A549 (cell line): Measurements from ENCODE around the gene MORC3.

Source experiments
- CHD4 ChIP-seq: fragments of 200-600 bp; sonication (generic); IDR thresholded peaks from 2 replicates; pipeline ENCODE4 v1.6.1; 2016; ENCODE audit warnings: antibody characterized with exemption, mild to moderate bottlenecking, borderline replicate concordance
- EP300 ChIP-seq, 2 experiments: fragments of >200 bp; sonication (Bioruptor Twin); formaldehyde crosslinking; IDR thresholded peaks; 2 replicates in 1 of 2; 3 replicates in 1 of 2; pipeline ENCODE4 v1.6.1; 2016 to 2017
- FOXS1 ChIP-seq: fragments of 250-450 bp; sonication (Bioruptor Pico); IDR thresholded peaks from 2 replicates; pipeline ENCODE4 v1.5.0; 2020; ENCODE audit warnings: mild to moderate bottlenecking, moderate library complexity
- HDAC2 ChIP-seq: fragments of 200-600 bp; sonication (generic); IDR thresholded peaks from 2 replicates; pipeline ENCODE4 v1.6.1; 2016
- JUN ChIP-seq, 2 experiments: fragments of >200 bp; sonication (Bioruptor Twin); formaldehyde crosslinking; IDR thresholded peaks; 2 replicates in 1 of 2; 3 replicates in 1 of 2; pipeline ENCODE4 v1.6.1; 2016 to 2017
- KDM1A ChIP-seq: fragments of 200-600 bp; sonication (generic); IDR thresholded peaks from 2 replicates; pipeline ENCODE4 v1.6.1; 2016; ENCODE audit warnings: low read depth, mild to moderate bottlenecking
- MYC ChIP-seq: IDR thresholded peaks from 2 replicates; pipeline ENCODE4 v1.6.1; 2012; ENCODE audit warnings: mild to moderate bottlenecking, inconsistent platforms, low read length, improper control_type of control experiment, borderline replicate concordance
- POLR2A ChIP-seq: IDR thresholded peaks from 2 replicates; pipeline ENCODE4 v1.6.1; 2012; ENCODE audit warnings: mild to moderate bottlenecking, low read length
- RFX5 ChIP-seq: fragments of 450-650 bp; IDR thresholded peaks from 2 replicates; pipeline ENCODE4 v1.7.1; 2014; ENCODE audit warnings: antibody characterized with exemption, mild to moderate bottlenecking, moderate library complexity
- TP53 ChIP-seq: fragments of 250-450 bp; sonication (Bioruptor Pico); IDR thresholded peaks from 2 replicates; pipeline ENCODE4 v1.5.0; 2021; ENCODE audit warnings: mild to moderate bottlenecking, moderate library complexity
- TF ChIP-seq, protein P1 (sequence below): fragments of 200-600 bp; sonication (generic); IDR thresholded peaks from 2 replicates; pipeline ENCODE4 v1.6.1; 2016; ENCODE audit warnings: antibody characterized with exemption, mild to moderate bottlenecking, moderate library complexity
- TF ChIP-seq, protein P2 (sequence below): fragments of >200 bp; sonication (Bioruptor Twin); formaldehyde crosslinking; IDR thresholded peaks from 3 replicates; pipeline ENCODE4 v1.5.1; 2016

DNA sequence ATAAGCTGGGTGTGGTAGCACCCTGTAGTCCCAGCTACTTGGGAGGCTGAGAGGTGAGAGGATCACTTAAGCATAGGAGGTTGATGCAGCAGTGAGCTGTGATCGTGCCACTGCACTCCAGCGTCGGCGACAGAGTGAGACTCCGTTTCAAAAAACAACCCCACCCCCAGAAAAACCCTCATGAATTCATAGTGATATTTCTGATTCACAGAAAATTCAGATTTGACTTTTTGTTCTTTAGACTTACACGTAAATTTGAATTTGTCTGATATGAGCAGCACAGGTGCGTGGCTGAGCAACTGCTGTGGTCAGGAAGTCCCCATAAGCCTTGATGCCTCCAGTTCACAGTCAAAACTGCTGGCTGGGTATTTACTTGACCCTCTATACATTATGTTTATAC, 10.0 kb upstream of the MORC3 start:
- TF ChIP-seq, protein P1, sequence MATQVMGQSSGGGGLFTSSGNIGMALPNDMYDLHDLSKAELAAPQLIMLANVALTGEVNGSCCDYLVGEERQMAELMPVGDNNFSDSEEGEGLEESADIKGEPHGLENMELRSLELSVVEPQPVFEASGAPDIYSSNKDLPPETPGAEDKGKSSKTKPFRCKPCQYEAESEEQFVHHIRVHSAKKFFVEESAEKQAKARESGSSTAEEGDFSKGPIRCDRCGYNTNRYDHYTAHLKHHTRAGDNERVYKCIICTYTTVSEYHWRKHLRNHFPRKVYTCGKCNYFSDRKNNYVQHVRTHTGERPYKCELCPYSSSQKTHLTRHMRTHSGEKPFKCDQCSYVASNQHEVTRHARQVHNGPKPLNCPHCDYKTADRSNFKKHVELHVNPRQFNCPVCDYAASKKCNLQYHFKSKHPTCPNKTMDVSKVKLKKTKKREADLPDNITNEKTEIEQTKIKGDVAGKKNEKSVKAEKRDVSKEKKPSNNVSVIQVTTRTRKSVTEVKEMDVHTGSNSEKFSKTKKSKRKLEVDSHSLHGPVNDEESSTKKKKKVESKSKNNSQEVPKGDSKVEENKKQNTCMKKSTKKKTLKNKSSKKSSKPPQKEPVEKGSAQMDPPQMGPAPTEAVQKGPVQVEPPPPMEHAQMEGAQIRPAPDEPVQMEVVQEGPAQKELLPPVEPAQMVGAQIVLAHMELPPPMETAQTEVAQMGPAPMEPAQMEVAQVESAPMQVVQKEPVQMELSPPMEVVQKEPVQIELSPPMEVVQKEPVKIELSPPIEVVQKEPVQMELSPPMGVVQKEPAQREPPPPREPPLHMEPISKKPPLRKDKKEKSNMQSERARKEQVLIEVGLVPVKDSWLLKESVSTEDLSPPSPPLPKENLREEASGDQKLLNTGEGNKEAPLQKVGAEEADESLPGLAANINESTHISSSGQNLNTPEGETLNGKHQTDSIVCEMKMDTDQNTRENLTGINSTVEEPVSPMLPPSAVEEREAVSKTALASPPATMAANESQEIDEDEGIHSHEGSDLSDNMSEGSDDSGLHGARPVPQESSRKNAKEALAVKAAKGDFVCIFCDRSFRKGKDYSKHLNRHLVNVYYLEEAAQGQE: no peak
- TF ChIP-seq POLR2A (no peak), EP300 (IDR thresholded peaks at IDR 0.05) (no peak), TP53 (CRISPR knock-in tag) (no peak), JUN (IDR thresholded peaks at IDR 0.05) (no peak), FOXS1 (CRISPR knock-in tag) (no peak), CHD4 (no peak), HDAC2 (no peak), KDM1A (no peak), MYC (no peak), RFX5 (no peak)
- TF ChIP-seq, protein P2, sequence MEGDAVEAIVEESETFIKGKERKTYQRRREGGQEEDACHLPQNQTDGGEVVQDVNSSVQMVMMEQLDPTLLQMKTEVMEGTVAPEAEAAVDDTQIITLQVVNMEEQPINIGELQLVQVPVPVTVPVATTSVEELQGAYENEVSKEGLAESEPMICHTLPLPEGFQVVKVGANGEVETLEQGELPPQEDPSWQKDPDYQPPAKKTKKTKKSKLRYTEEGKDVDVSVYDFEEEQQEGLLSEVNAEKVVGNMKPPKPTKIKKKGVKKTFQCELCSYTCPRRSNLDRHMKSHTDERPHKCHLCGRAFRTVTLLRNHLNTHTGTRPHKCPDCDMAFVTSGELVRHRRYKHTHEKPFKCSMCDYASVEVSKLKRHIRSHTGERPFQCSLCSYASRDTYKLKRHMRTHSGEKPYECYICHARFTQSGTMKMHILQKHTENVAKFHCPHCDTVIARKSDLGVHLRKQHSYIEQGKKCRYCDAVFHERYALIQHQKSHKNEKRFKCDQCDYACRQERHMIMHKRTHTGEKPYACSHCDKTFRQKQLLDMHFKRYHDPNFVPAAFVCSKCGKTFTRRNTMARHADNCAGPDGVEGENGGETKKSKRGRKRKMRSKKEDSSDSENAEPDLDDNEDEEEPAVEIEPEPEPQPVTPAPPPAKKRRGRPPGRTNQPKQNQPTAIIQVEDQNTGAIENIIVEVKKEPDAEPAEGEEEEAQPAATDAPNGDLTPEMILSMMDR: no peak
